ENCODE data around the gene ALK.

ALK gene

DNA sequence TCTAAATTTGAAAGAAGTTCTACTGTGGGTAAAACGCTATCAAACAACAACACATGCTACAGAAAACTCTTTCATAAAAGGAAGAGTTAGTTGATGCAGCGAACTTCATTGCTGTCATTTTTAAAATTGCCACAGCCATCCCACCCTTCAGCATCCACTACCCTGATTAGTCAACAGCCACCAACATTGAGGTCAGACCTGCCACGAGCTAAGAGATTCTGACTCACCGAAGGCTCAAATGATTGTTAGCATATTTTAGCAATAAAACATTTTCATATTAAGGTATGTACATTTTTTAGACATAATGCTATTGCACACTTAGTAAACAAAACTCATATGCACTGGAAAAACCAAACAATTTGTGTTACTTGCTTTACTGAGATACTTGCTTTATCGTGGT lies 459.1 kb downstream of the ALK start:
- no peak overlapping the region for H3K27ac ChIP-seq (ENCODE audit: low read length)
- H3K79me2 ChIP-seq (ENCODE audit: insufficient read depth, low read length) = no peaks in the 10 kb centered on the region
- no peak overlapping the region for H3K9ac ChIP-seq (ENCODE audit: low read depth, low read length)
- H3K4me2 ChIP-seq (ENCODE audit: insufficient read depth, low read length) = no peak overlapping the region
- no peaks in the 10 kb centered on the region for H4K20me1 ChIP-seq (ENCODE audit: insufficient read depth, low read length)
- no peaks in the 10 kb centered on the region for H3K36me3 ChIP-seq (ENCODE audit: insufficient read depth, low read length)
- no peak overlapping the region for H3K4me3 ChIP-seq (ENCODE audit: low read depth in 1 of 2, low read length in 2 of 2)
- no peak for DNase-seq
- TF ChIP-seq EZH2 (IDR thresholded peaks at IDR 0.05; ENCODE audit: borderline replicate concordance, low read depth, low read length, severe bottlenecking) = no peak
- TF ChIP-seq CTCF (IDR thresholded peaks at IDR 0.05; ENCODE audit: borderline replicate concordance, extremely low read depth, low read length, poor library complexity, severe bottlenecking) = no peak
- no peak for ATAC-seq (ENCODE audit: insufficient read depth, low read depth)
- no peaks in the 10 kb centered on the region for H3K4me1 ChIP-seq (ENCODE audit: insufficient read depth, low read length)
- no peaks in the 10 kb centered on the region for H3K9me3 ChIP-seq (ENCODE audit: insufficient read depth, low read length, severe bottlenecking)
- H3K27me3 ChIP-seq (ENCODE audit: insufficient read depth, low read length, poor library complexity) = no peaks in the 10 kb centered on the region
- no peak overlapping the region for H2AFZ ChIP-seq (ENCODE audit: low read depth, low read length)

DNA sequence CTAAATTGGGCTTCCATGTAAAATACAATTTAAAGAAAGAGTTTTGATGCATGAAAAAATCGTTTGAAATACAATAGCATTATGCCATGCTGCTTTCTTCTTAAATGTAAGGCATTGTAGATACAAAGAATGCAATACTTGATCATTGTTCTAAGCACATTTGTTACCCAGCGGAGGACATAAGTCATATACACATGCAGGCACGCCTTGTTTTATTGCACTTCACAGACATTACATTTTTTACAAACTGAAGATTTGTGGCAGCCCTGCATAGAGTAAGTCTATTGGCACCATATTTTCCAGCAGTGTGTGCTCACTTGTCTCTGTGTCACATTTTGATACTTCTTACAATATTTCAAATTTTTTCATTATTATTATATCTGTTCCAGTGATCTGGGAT lies 461.2 kb downstream of the ALK start:
- no peaks in the 10 kb centered on the region for H3K36me3 ChIP-seq (ENCODE audit: insufficient read depth, low read length)
- DNase-seq (no peak), ATAC-seq (ENCODE audit: insufficient read depth, low read depth) (no peak)
- H3K4me2 ChIP-seq (ENCODE audit: insufficient read depth, low read length) = no peak overlapping the region
- H3K79me2 ChIP-seq (ENCODE audit: insufficient read depth, low read length) = no peaks in the 10 kb centered on the region
- H3K9ac ChIP-seq (ENCODE audit: low read depth, low read length) = no peak overlapping the region
- no peaks in the 10 kb centered on the region for H3K4me1 ChIP-seq (ENCODE audit: insufficient read depth, low read length)
- no peak overlapping the region for H2AFZ ChIP-seq (ENCODE audit: low read depth, low read length)
- no peak for TF ChIP-seq CTCF (IDR thresholded peaks at IDR 0.05; ENCODE audit: borderline replicate concordance, extremely low read depth, low read length, poor library complexity, severe bottlenecking)
- H3K9me3 ChIP-seq (ENCODE audit: insufficient read depth, low read length, severe bottlenecking) = no peaks in the 10 kb centered on the region
- H4K20me1 ChIP-seq (ENCODE audit: insufficient read depth, low read length) = no peaks in the 10 kb centered on the region
- H3K4me3 ChIP-seq (ENCODE audit: low read depth in 1 of 2, low read length in 2 of 2) = no peak overlapping the region
- H3K27ac ChIP-seq (ENCODE audit: low read length) = no peak overlapping the region
- H3K27me3 ChIP-seq (ENCODE audit: insufficient read depth, low read length, poor library complexity) = peaks cover 3% of the 10 kb centered on the region

DNA sequence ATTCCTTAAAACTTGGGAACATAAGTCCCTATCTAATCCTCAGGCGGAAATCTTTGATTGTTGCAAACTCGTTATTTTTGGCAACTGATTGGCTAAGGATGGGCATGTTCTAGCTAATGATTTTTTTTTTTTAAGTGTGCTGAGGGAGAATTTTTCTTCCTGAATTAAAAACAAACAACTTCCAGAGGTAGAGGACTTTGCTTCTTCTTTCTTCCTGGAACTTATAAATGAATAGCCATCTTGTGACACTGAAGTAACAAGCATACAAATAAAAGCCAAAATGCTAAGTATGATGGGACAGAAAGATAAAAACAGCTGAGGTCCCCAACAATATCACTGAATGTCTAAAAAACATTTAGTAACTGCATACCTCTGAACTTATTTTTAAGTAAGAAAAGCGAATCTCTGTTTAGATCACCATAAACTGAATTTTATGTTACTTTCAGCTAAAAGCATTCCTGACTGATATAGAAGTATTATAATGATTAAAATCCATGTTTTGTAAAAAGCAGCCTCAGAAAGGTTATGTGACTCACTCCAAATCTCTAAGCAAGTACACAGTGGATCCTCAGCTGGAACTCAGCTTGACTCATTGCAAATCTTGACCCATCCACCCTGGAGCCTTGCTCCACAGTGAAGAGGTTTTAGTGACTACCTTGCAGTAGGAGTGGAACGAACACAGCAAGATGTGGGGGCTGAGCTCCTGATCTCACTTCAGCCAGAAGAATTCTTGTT lies 461.8 kb downstream of the ALK start:
- no peak for DNase-seq
- Histone ChIP-seq H3K27me3 (ENCODE audit: insufficient read depth, low read length, poor library complexity) (peaks cover 3% of the 10 kb centered on the region), H3K27ac (ENCODE audit: low read length) (no peak overlapping the region), H3K4me3 (ENCODE audit: low read depth in 1 of 2, low read length in 2 of 2) (no peak overlapping the region), H3K4me2 (ENCODE audit: insufficient read depth, low read length) (no peak overlapping the region), H2AFZ (ENCODE audit: low read depth, low read length) (no peak overlapping the region), H3K9me3 (ENCODE audit: insufficient read depth, low read length, severe bottlenecking) (no peaks in the 10 kb centered on the region), H3K36me3 (ENCODE audit: insufficient read depth, low read length) (no peaks in the 10 kb centered on the region), H3K79me2 (ENCODE audit: insufficient read depth, low read length) (no peaks in the 10 kb centered on the region), H3K9ac (ENCODE audit: low read depth, low read length) (no peak overlapping the region), H3K4me1 (ENCODE audit: insufficient read depth, low read length) (no peaks in the 10 kb centered on the region), H4K20me1 (ENCODE audit: insufficient read depth, low read length) (no peaks in the 10 kb centered on the region)
- no peak for ATAC-seq (ENCODE audit: insufficient read depth, low read depth)
- TF ChIP-seq EZH2 (IDR thresholded peaks at IDR 0.05; ENCODE audit: borderline replicate concordance, low read depth, low read length, severe bottlenecking) (no peak), CTCF (IDR thresholded peaks at IDR 0.05; ENCODE audit: borderline replicate concordance, extremely low read depth, low read length, poor library complexity, severe bottlenecking) (no peak)

Data from DND-41 (cell line).